ENCODE results near the gene METTL2A.

DNA sequence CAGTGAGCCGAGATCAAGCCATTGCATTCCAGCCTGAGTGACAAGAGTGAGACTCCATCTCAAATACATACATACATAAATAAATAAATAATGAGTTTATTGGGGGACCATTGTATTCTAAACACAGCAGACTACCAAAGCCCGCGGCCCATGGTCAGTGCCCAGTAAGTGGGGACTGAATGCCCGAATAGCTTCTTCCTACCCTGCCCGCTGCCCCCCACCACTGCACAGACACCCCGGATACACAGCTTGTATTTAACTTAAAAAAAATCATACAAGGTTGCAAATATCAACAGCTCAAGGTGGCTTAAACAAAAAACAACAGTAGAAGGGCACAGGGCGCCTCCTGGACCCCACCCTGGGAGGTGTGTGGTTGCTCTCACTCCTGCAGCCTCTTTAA, 32.3 kb downstream of the METTL2A start:
- TF ChIP-seq, protein P1, sequence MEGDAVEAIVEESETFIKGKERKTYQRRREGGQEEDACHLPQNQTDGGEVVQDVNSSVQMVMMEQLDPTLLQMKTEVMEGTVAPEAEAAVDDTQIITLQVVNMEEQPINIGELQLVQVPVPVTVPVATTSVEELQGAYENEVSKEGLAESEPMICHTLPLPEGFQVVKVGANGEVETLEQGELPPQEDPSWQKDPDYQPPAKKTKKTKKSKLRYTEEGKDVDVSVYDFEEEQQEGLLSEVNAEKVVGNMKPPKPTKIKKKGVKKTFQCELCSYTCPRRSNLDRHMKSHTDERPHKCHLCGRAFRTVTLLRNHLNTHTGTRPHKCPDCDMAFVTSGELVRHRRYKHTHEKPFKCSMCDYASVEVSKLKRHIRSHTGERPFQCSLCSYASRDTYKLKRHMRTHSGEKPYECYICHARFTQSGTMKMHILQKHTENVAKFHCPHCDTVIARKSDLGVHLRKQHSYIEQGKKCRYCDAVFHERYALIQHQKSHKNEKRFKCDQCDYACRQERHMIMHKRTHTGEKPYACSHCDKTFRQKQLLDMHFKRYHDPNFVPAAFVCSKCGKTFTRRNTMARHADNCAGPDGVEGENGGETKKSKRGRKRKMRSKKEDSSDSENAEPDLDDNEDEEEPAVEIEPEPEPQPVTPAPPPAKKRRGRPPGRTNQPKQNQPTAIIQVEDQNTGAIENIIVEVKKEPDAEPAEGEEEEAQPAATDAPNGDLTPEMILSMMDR (IDR thresholded peaks at IDR 0.05): no peak
- no peak for TF ChIP-seq POLR2AphosphoS5 (IDR thresholded peaks at IDR 0.05)

Measured in stomach (tissue), 4 donors.